Stomach (tissue), 9 donors: ENCODE results near the gene NCOA1. TPM values are rescaled to one million over a fixed set of nuclear protein-coding genes. Genes with fewer than 3 reads are reported as not detected.

Source experiments
- DNase-seq, 2 donors: peaks; one replicate each; pipeline versions ENCODE4 v3.0.0 to v3.0.0-alpha.2; 2013 to 2019
- H3K27ac ChIP-seq, 5 donors: fragments of 200-600 bp in 4 of 5; sonication (generic) in 4 of 5; one replicate each; pipeline ENCODE4 v1.5.1; 2013 to 2019; ENCODE audit warnings: mild to moderate bottlenecking in 1 of 5, moderate library complexity in 1 of 5
- H3K27me3 ChIP-seq, 3 donors: fragments of 200-600 bp; sonication (generic); one replicate each; pipeline ENCODE4 v1.5.1; 2017 to 2019; ENCODE audit warnings: mixed run types in 1 of 3
- H3K36me3 ChIP-seq, 4 donors: fragments of 200-600 bp; sonication (generic); 1 replicate in 3 of 4; 2 replicates in 1 of 4; pipeline ENCODE4 v1.5.1; 2016 to 2019
- H3K4me1 ChIP-seq, 4 donors: fragments of 200-600 bp; sonication (generic); one replicate each; pipeline ENCODE4 v1.5.1; 2016 to 2019
- H3K4me3 ChIP-seq, 4 donors: fragments of 200-600 bp; sonication (generic) in 3 of 4; one replicate each; pipeline ENCODE4 v1.5.1; 2016 to 2019; ENCODE audit warnings: mild to moderate bottlenecking in 1 of 4
- H3K9me3 ChIP-seq, 4 donors: fragments of 200-600 bp; sonication (generic); one replicate each; pipeline ENCODE4 v1.5.1; 2016 to 2019
- CTCF ChIP-seq, 7 experiments: fragments of 450-650 bp in 4 of 7; fragments of 200-600 bp in 3 of 7; sonication (generic) in 3 of 7; IDR thresholded peaks; one replicate each; pipeline ENCODE4 v1.5.1; 2016 to 2019; ENCODE audit warnings: antibody characterized with exemption in 7 of 7, control low read depth in 2 of 7, mild to moderate bottlenecking in 1 of 7
- EP300 ChIP-seq: sonication (generic); formaldehyde crosslinking; IDR thresholded peaks from one replicate; pipeline ENCODE4 v1.6.1; 2017; ENCODE audit warnings: antibody characterized with exemption
- POLR2A ChIP-seq, 4 donors: fragments of 450-650 bp; IDR thresholded peaks; one replicate each; pipeline ENCODE4 v1.6.1; 2016; ENCODE audit warnings: antibody characterized with exemption in 4 of 4, control low read depth in 2 of 4, mild to moderate bottlenecking in 1 of 4, moderate library complexity in 1 of 4
- POLR2AphosphoS5 ChIP-seq, 3 donors: sonication (generic); formaldehyde crosslinking; IDR thresholded peaks; one replicate each; pipeline ENCODE4 v1.6.1; 2016; ENCODE audit warnings: antibody characterized with exemption in 3 of 3
- WGBS, 5 donors: extraction: QIAGEN DNeasy Blood & Tissue Kit in 3 of 5; methylation state at CpG; one replicate each; pipeline versions ENCODE4 v1.1.5 to v1.1.7; 2013 to 2018; 5-methylcytosine and 5-hydroxymethylcytosine counted together
- intact Hi-C: fragments of 100-400 bp; cut with DNase I; formaldehyde crosslinking; loops from one replicate; pipeline ENCODE4 v1.15.1; 2023; ENCODE audit warnings: low total_unique reads
- polyA plus RNA-seq, 3 donors: library from polyadenylated mRNA; stranded (reverse); fragments of 200-250 nt; gene quantifications; one replicate each; pipeline ENCODE4 v1.2.3, GENCODE V29; 2013
- total RNA-seq, 5 donors: library from RNA; depleted of rRNA; stranded (reverse); fragments of >200 nt; gene quantifications; one replicate each; pipeline versions ENCODE4 v1.1.0 to v1.2.3, GENCODE V29; 2014 to 2016
- donor health status: healthy with polysubstance abuse.
- donor health status: Bipolar disorder and iron deficiency.
- donor health status: healthy.

Gene NCOA1
- total and polyA plus RNA-seq, 8 donors = 7.3 to 223 (median 34.8) TPM

DNA sequence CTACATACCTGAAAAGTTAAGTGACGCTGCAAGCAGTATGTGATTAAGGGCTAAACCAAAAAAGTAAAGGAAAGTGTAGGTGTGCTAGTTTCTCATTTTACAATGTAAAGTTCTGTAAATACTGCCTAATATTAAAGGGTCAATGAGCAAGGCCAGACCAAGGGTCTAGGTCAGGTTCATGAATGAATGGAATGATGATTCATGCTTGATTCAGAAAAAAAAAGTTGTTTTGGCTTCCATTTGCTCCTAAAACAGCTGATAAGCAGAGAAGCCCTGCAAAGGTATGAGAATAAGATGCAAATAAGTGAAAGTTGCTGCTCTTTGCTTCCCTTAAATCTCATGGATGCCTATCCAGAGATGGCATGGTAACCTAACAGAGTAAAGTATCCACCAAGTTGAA lies 240.9 kb downstream of the NCOA1 start:
- no peak overlapping the region for H3K4me3 ChIP-seq
- H3K27me3 ChIP-seq = no peaks in the 10 kb centered on the region
- no peak overlapping the region for H3K27ac ChIP-seq
- no peak for DNase-seq
- intact Hi-C loops = no loop called here
- no peaks in the 10 kb centered on the region for H3K9me3 ChIP-seq
- H3K4me1 ChIP-seq = no peaks in the 10 kb centered on the region
- WGBS, 5 donors = 95 to 100% (median 98%) methylated on average over 1 of the region's 1 CpG
- TF ChIP-seq CTCF (IDR thresholded peaks at IDR 0.05) (no peak), POLR2A (IDR thresholded peaks at IDR 0.05) (no peak), POLR2AphosphoS5 (IDR thresholded peaks at IDR 0.05) (no peak), EP300 (no peak)
- peaks cover 9 to 59% (median 36%) of the 10 kb centered on the region in 4 donors for H3K36me3 ChIP-seq

GRCh38 chr2:24734741-24735140 lies 243.7 kb downstream of the NCOA1 start:
- H3K27me3 ChIP-seq = no peaks in the 10 kb centered on the region
- intact Hi-C loops = no loop called here
- DNase-seq = no peak
- 95 to 97% (median 96%) methylated on average over 2 of the region's 2 CpGs for WGBS, 5 donors
- no peaks in the 10 kb centered on the region for H3K9me3 ChIP-seq
- no peaks in the 10 kb centered on the region for H3K4me1 ChIP-seq
- no peak overlapping the region for H3K4me3 ChIP-seq
- TF ChIP-seq POLR2A (IDR thresholded peaks at IDR 0.05) (no peak), POLR2AphosphoS5 (IDR thresholded peaks at IDR 0.05) (no peak), EP300 (no peak), CTCF (IDR thresholded peaks at IDR 0.05) (no peak)
- H3K36me3 ChIP-seq = peaks cover 6 to 40% (median 14%) of the 10 kb centered on the region in 4 donors
- no peak overlapping the region for H3K27ac ChIP-seq

- H3K4me3 ChIP-seq = no peak overlapping the region
- H3K27me3 ChIP-seq = no peaks in the 10 kb centered on the region
- WGBS, 5 donors = 87 to 92% (median 90%) methylated on average over 7 of the region's 7 CpGs
- no peak for DNase-seq
- peaks cover 0 to 7% (median 0%) of the 10 kb centered on the region in 4 donors for H3K4me1 ChIP-seq
- TF ChIP-seq EP300 (no peak), CTCF (IDR thresholded peaks at IDR 0.05) (no peak), POLR2A (IDR thresholded peaks at IDR 0.05) (no peak), POLR2AphosphoS5 (IDR thresholded peaks at IDR 0.05) (no peak)
- peaks cover 12 to 39% (median 30%) of the 10 kb centered on the region in 4 donors for H3K36me3 ChIP-seq
- intact Hi-C loops = no loop called here
- H3K9me3 ChIP-seq = no peaks in the 10 kb centered on the region
- no peak overlapping the region for H3K27ac ChIP-seq
Measured at GRCh38 chr2:24739354-24740025, 248.4 kb downstream of the NCOA1 start.

DNA sequence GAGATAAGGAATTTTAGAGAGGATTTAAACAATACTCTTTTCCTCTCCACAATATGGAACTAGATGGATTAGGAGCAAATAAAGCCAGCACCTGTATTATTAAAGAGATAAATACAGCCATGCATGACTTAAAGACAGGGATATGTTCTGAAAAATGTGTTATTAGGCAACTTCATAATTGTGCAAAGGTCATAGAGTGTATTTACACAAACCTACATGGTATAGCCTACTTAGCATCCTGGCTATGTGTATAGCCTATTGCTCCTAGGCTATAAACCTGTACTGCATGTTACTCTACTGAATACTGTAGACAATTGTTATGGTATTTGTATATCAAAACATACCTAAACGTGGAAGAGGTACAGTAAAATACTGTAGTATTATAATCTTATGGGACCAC lies 249.1 kb downstream of the NCOA1 start:
- H3K36me3 ChIP-seq = peaks cover 12 to 39% (median 30%) of the 10 kb centered on the region in 4 donors
- H3K9me3 ChIP-seq = no peaks in the 10 kb centered on the region
- no peak overlapping the region for H3K4me3 ChIP-seq
- TF ChIP-seq CTCF (IDR thresholded peaks at IDR 0.05) = no peak
- no peak for TF ChIP-seq EP300
- TF ChIP-seq POLR2A (IDR thresholded peaks at IDR 0.05) = no peak
- no peak for TF ChIP-seq POLR2AphosphoS5 (IDR thresholded peaks at IDR 0.05)
- DNase-seq = no peak
- WGBS, 5 donors = 74 to 91% (median 79%) methylated on average over 1 of the region's 1 CpG
- H3K4me1 ChIP-seq = peaks cover 0 to 7% (median 0%) of the 10 kb centered on the region in 4 donors
- no peaks in the 10 kb centered on the region for H3K27me3 ChIP-seq
- no peak overlapping the region for H3K27ac ChIP-seq
- intact Hi-C loops = no loop called here
